ENCODE data around the gene WDCP. TPM values are rescaled to one million over a fixed set of nuclear protein-coding genes. Genes with fewer than 3 reads are reported as not detected.

WDCP gene
- total and polyA plus RNA-seq, 10 of the 15 experiments (the other 5 are each of a cell fraction or from before 2014, with no cell fraction given): 5.5 to 21.3 (median 13.2) TPM

GRCh38 chr2:24055750-24056149 lies 8.6 kb upstream of the WDCP start:
- Histone ChIP-seq H3K27ac (ENCODE audit: control insufficient read depth, insufficient read depth) (no peak overlapping the region), H3K27me3 (replicated peaks in 1 of 2; ENCODE audit: control insufficient read depth in 2 of 2, insufficient read depth in 2 of 2, low read length in 1 of 2) (no peaks in the 10 kb centered on the region; a peak in 1 of 4 replicates), H3K79me2 (ENCODE audit: control insufficient read depth, insufficient read depth, low read length) (no peaks in the 10 kb centered on the region), H4K20me1 (ENCODE audit: control insufficient read depth, insufficient read depth) (no peaks in the 10 kb centered on the region), H3K36me3 (ENCODE audit: control insufficient read depth in 2 of 2, insufficient read depth in 2 of 2, low read length in 1 of 2) (no peaks in the 10 kb centered on the region), H3K4me2 (ENCODE audit: control insufficient read depth, insufficient read depth) (no peak overlapping the region), H2AFZ (ENCODE audit: control insufficient read depth, low read depth, low read length) (no peak overlapping the region), H3K9ac (ENCODE audit: control insufficient read depth, insufficient read depth, low read length) (no peak overlapping the region), H3K4me3 (no peak overlapping the region), H3K9me3 (replicated peaks; ENCODE audit: control insufficient read depth, insufficient read depth, low read length) (no peaks in the 10 kb centered on the region), H3K4me1 (ENCODE audit: control insufficient read depth, insufficient read depth, low read length) (peaks cover under 1% of the 10 kb centered on the region; the same call in 1 of the 2 replicates)
- no peak for FAIRE-seq
- CTCF ChIA-PET: no interaction called here
- WGBS (ENCODE audit: insufficient coverage, insufficient replicate concordance, low lambda C conversion rate, missing lambda C conversion rate): 69% methylated on average over 6 of the region's 6 CpGs
- intact Hi-C loops (cut with micrococcal nuclease; ENCODE audit: unreplicated experiment): no loop called here
- SMC1A ChIA-PET (ENCODE audit: uncharacterized antibody, unreplicated experiment): interaction anchor here (0.9 kb wide), 1 partner anchor 254 kb away, joined by 5 read pairs; no protein-coding TSS in a partner anchor
- no TSS peak for BruUV-seq (replicated peaks)
- no peak for ATAC-seq
- RAD21 ChIA-PET (ENCODE audit: unreplicated experiment): interaction anchor here (1.2 kb wide), 2 partner anchors 21 to 28 kb away, joined by 3 read pairs; partner anchors contain the start of gene SF3B6
- POLR2A ChIA-PET: no interaction called here
- no peak for DNase-seq (ENCODE audit: low read depth, low spot score)
- in situ Hi-C loops (cut with MboI): no loop called here
- no peak for TF ChIP-seq JUNB (IDR thresholded peaks at IDR 0.05)
- TF ChIP-seq CEBPB (IDR thresholded peaks at IDR 0.05; ENCODE audit: borderline replicate concordance in 1 of 2, low read depth in 2 of 2, low read length in 2 of 2): no peak
- TF ChIP-seq NKRF (conservative IDR thresholded peaks at IDR 0.05): no peak
- no peak for TF ChIP-seq HSF1 (IDR thresholded peaks at IDR 0.05; ENCODE audit: low read depth, low read length)
- TF ChIP-seq ZNF24 (IDR thresholded peaks at IDR 0.05): no peak
- no peak for TF ChIP-seq TCF12 (IDR thresholded peaks at IDR 0.05; ENCODE audit: low read depth, low read length)
- no peak for TF ChIP-seq SKIL (IDR thresholded peaks at IDR 0.05; ENCODE audit: low read depth, poor library complexity, severe bottlenecking)
- no peak for TF ChIP-seq ATF3 (IDR thresholded peaks at IDR 0.05; ENCODE audit: borderline replicate concordance, extremely low read depth, low read depth, low read length)
- TF ChIP-seq HDAC6 (IDR thresholded peaks at IDR 0.05; ENCODE audit: unreplicated experiment): no peak
- TF ChIP-seq ATF2 (IDR thresholded peaks at IDR 0.05; ENCODE audit: low read length): no peak
- no peak for TF ChIP-seq TCF7 (IDR thresholded peaks at IDR 0.05; ENCODE audit: borderline replicate concordance)
- TF ChIP-seq USF1 (IDR thresholded peaks at IDR 0.05; ENCODE audit: borderline replicate concordance, extremely low read length, insufficient read depth, low read depth, low read length): no peak
- no peak for TF ChIP-seq KDM1A (IDR thresholded peaks at IDR 0.05; ENCODE audit: borderline replicate concordance)
- no peak for TF ChIP-seq CHD1 (IDR thresholded peaks at IDR 0.05; ENCODE audit: low read depth, low read length)
- no peak for TF ChIP-seq FOS (IDR thresholded peaks at IDR 0.05; ENCODE audit: borderline replicate concordance, extremely low read depth, insufficient read length)

Data from GM12878 (cell line).